SK-N-MC (cell line): ENCODE measurements around the gene TGM6.

Source experiments
- EZH2 ChIP-seq: fragments of 200-600 bp; sonication (generic); IDR thresholded peaks from one replicate; pipeline ENCODE4 v1.6.1; 2017; ENCODE audit warnings: antibody characterized with exemption
- FOXP2 ChIP-seq: optimal IDR thresholded peaks from 2 replicates; pipeline ENCODE3; 2011; ENCODE audit warnings: mild to moderate bottlenecking, moderate library complexity; ENCODE audit not compliant: insufficient read depth; ENCODE audit errors: extremely low read length, control extremely low read depth
- POLR2AphosphoS5 ChIP-seq: IDR thresholded peaks from 2 replicates; pipeline ENCODE4 v1.6.1; 2012; ENCODE audit warnings: mild to moderate bottlenecking, low read depth, low read length, borderline replicate concordance

DNA sequence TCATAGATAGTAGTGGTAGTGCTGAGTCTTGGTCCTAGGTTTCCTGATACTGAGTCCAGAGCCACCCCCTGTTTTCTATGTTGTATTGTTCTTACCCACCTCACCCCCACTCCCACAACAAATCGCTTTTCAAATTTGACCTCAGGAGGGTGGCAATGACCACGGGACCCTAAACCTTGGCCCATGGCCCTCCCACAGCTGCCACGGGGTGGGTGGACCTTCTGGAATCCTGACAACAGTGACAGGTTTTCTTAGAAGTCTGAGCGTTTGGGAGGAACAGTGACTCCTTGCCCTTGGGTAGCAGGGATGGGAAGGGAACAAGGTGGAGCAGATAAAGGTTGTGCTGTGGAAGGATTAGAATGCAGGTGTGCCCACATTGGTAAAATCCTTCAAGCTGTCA is 48.0 kb upstream of the TGM6 start:
- no peak for TF ChIP-seq EZH2
- TF ChIP-seq POLR2AphosphoS5, result no peak
- no peak for TF ChIP-seq FOXP2
